Esophagus squamous epithelium (tissue), 4 donors: ENCODE results near the gene PTPRZ1.

Experiments used
- CTCF ChIP-seq, 6 experiments: fragments of 450-650 bp in 4 of 6; fragments of 200-600 bp in 2 of 6; sonication (generic) in 2 of 6; IDR thresholded peaks; one replicate each; pipeline ENCODE4 v1.5.1; 2016 to 2019; ENCODE audit warnings: antibody characterized with exemption in 6 of 6, mild to moderate bottlenecking in 4 of 6, moderate library complexity in 4 of 6
- POLR2A ChIP-seq, 4 donors: fragments of 450-650 bp; IDR thresholded peaks; one replicate each; pipeline ENCODE4 v1.6.1; 2017; ENCODE audit warnings: antibody characterized with exemption in 4 of 4, mild to moderate bottlenecking in 4 of 4, moderate library complexity in 3 of 4

GRCh38 chr7:122056977-122057376 is 184.0 kb downstream of the PTPRZ1 start:
- TF ChIP-seq POLR2A (IDR thresholded peaks at IDR 0.05) (no peak), CTCF (IDR thresholded peaks at IDR 0.05) (no peak)
